ENCODE results near the gene CLEC2D.
"Not testable (repeated sequence)": the region's sequence is repeated elsewhere in the genome, so short reads cannot be mapped to it uniquely, and the experiment has no call there.

Gene CLEC2D
- total RNA-seq, result 415 to 544 (median 474) reads per million in 4 experiments

- DNase-seq, result no peak
Observed at GRCh38 chr12:9669534-9669933, at the start of gene CLEC2D. TSS of gene CLEC2D (plus strand) at chr12:9669713. CDS start at chr12:9669735, 22 bp downstream.

GRCh38 chr12:9625019-9625418 is 44.5 kb upstream of the CLEC2D start:
- no peak for DNase-seq

GRCh38 chr12:9626291-9626690 is 43.2 kb upstream of the CLEC2D start:
- DNase-seq, result no peak

GRCh38 chr12:9626821-9627220 is 42.7 kb upstream of the CLEC2D start:
- DNase-seq, result no peak

GRCh38 chr12:9632766-9633165 is 36.7 kb upstream of the CLEC2D start:
- DNase-seq, result no peak

- peak; percentile 66 for DNase-seq
Observed at GRCh38 chr12:9634177-9634803, 35.2 kb upstream of the CLEC2D start.

- DNase-seq, result no peak
Observed at GRCh38 chr12:9634969-9635754, 34.4 kb upstream of the CLEC2D start.

GRCh38 chr12:9636150-9636850 is 33.2 kb upstream of the CLEC2D start:
- DNase-seq, result no peak

- DNase-seq, result no peak
Observed at GRCh38 chr12:9636851-9637206, 32.7 kb upstream of the CLEC2D start.

GRCh38 chr12:9640024-9640423 is 29.5 kb upstream of the CLEC2D start:
- DNase-seq, result no peak

- no peak for DNase-seq
Observed at GRCh38 chr12:9642606-9643265, 26.8 kb upstream of the CLEC2D start.

- no peak for DNase-seq
Observed at GRCh38 chr12:9643266-9643660, 26.2 kb upstream of the CLEC2D start.

- not testable (repeated sequence) for DNase-seq
Observed at GRCh38 chr12:9644985-9645551, 24.4 kb upstream of the CLEC2D start.

GRCh38 chr12:9646794-9647781 is 22.4 kb upstream of the CLEC2D start:
- DNase-seq, result no peak

GRCh38 chr12:9647825-9648700 is 21.4 kb upstream of the CLEC2D start:
- peak; percentile 78 for DNase-seq

- DNase-seq, result no peak
Observed at GRCh38 chr12:9648701-9649531, 20.6 kb upstream of the CLEC2D start.

- no peak for DNase-seq
Observed at GRCh38 chr12:9649532-9649940, 20.0 kb upstream of the CLEC2D start.

- no peak for DNase-seq
Observed at GRCh38 chr12:9650151-9650576, 19.3 kb upstream of the CLEC2D start.

- DNase-seq, result no peak
Observed at GRCh38 chr12:9651265-9651729, 18.2 kb upstream of the CLEC2D start.
